ENCODE data around the gene COL20A1. TPM values are rescaled to one million over a fixed set of nuclear protein-coding genes. Genes with fewer than 3 reads are reported as not detected.

Gene COL20A1
- total and polyA plus RNA-seq, 4 donors = 0.09 to 0.15 TPM; not detected in 2

DNA sequence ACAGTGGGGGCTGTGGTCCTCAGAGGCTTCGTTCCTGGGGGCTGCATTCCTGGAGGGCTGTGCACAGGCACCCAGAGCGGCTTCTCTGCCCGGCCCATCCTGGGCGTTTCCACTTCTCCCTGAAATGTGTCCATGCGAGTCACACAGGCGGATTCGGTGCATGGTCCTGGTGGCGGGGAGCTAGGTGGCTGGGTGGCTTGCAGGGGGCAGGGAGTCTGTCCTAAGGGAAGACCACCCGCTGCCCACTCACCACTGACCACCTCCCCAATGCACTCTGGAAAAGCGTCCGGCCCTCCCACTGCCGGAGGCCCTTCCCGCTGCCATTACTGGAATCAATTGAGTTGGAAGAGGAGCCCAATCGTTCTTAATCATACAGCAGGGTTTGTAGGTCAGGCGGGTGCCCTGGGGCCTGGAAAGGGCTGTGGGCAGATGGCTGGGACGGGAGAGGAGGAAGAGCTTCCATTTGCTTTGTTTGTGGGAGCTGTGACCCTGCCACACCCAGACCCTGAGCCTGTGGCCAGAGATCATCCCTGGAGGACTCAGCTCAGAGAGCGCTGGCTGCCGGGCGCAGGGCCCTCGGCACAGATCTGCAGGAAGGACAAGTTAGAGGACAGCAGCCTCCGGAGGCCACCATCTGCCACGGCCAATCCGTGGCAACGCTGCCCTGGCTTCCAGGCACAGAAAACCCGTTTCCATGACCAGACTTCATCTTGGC lies 61.8 kb downstream of the COL20A1 start:
- H3K9me3 ChIP-seq (ENCODE audit: control insufficient read depth, low read length) = no peaks in the 10 kb centered on the region
- DNase-seq (no peak), ATAC-seq (ENCODE audit: low FRiP score) (no peak)
- no peak overlapping the region for H3K4me3 ChIP-seq (ENCODE audit: low read length in 2 of 2)
- no peaks in the 10 kb centered on the region for H3K4me1 ChIP-seq (ENCODE audit: control insufficient read depth in 1 of 2, insufficient read depth in 2 of 2, low read length in 2 of 2)
- 80 to 89% methylated on average over 25 of the region's 25 CpGs for WGBS, 2 donors
- H3K27ac ChIP-seq (ENCODE audit: low read depth in 1 of 2, low read length in 2 of 2) = no peak overlapping the region
- H3K27me3 ChIP-seq (ENCODE audit: control insufficient read depth in 1 of 2, insufficient read depth in 2 of 2, low read length in 1 of 2) = no peaks in the 10 kb centered on the region
- no peaks in the 10 kb centered on the region for H3K36me3 ChIP-seq (ENCODE audit: control insufficient read depth in 1 of 2, insufficient read depth in 2 of 2, low read length in 1 of 2)
- intact Hi-C loops (cut with DNase I) = no loop called here

- Histone ChIP-seq H3K36me3 (ENCODE audit: control insufficient read depth in 1 of 2, insufficient read depth in 2 of 2, low read length in 1 of 2) (no peaks in the 10 kb centered on the region), H3K27me3 (ENCODE audit: control insufficient read depth in 1 of 2, insufficient read depth in 2 of 2, low read length in 1 of 2) (no peaks in the 10 kb centered on the region), H3K27ac (ENCODE audit: low read depth in 1 of 2, low read length in 2 of 2) (no peak overlapping the region), H3K9me3 (ENCODE audit: control insufficient read depth, low read length) (no peaks in the 10 kb centered on the region), H3K4me3 (ENCODE audit: low read length in 2 of 2) (no peak overlapping the region), H3K4me1 (ENCODE audit: control insufficient read depth in 1 of 2, insufficient read depth in 2 of 2, low read length in 2 of 2) (no peaks in the 10 kb centered on the region)
- no peak for DNase-seq
- 89 to 90% methylated on average over 9 to 11 of the region's 11 CpGs for WGBS, 2 donors
- intact Hi-C loops (cut with DNase I) = no loop called here
- ATAC-seq (ENCODE audit: low FRiP score) = no peak
Observed at GRCh38 chr20:63355781-63356295, 62.9 kb downstream of the COL20A1 start.

- H3K9me3 ChIP-seq (ENCODE audit: control insufficient read depth, low read length) = no peaks in the 10 kb centered on the region
- H3K4me1 ChIP-seq (ENCODE audit: control insufficient read depth in 1 of 2, insufficient read depth in 2 of 2, low read length in 2 of 2) = no peaks in the 10 kb centered on the region
- H3K4me3 ChIP-seq (ENCODE audit: low read length in 2 of 2) = no peak overlapping the region
- ATAC-seq (ENCODE audit: low FRiP score) = no peak
- DNase-seq = no peak
- no peak overlapping the region for H3K27ac ChIP-seq (ENCODE audit: low read depth in 1 of 2, low read length in 2 of 2)
- WGBS, 2 donors = 87 to 89% methylated on average over 8 of the region's 8 CpGs
- no peaks in the 10 kb centered on the region for H3K36me3 ChIP-seq (ENCODE audit: control insufficient read depth in 1 of 2, insufficient read depth in 2 of 2, low read length in 1 of 2)
- intact Hi-C loops (cut with DNase I) = no loop called here
- H3K27me3 ChIP-seq (ENCODE audit: control insufficient read depth in 1 of 2, insufficient read depth in 2 of 2, low read length in 1 of 2) = no peaks in the 10 kb centered on the region
Observed at GRCh38 chr20:63356511-63356910, 63.5 kb downstream of the COL20A1 start.

GRCh38 chr20:63356931-63357879 lies 64.2 kb downstream of the COL20A1 start:
- Histone ChIP-seq H3K27me3 (ENCODE audit: control insufficient read depth in 1 of 2, insufficient read depth in 2 of 2, low read length in 1 of 2) (no peaks in the 10 kb centered on the region), H3K9me3 (ENCODE audit: control insufficient read depth, low read length) (no peaks in the 10 kb centered on the region), H3K4me1 (ENCODE audit: control insufficient read depth in 1 of 2, insufficient read depth in 2 of 2, low read length in 2 of 2) (no peaks in the 10 kb centered on the region), H3K4me3 (ENCODE audit: low read length in 2 of 2) (no peak overlapping the region), H3K36me3 (ENCODE audit: control insufficient read depth in 1 of 2, insufficient read depth in 2 of 2, low read length in 1 of 2) (no peaks in the 10 kb centered on the region), H3K27ac (ENCODE audit: low read depth in 1 of 2, low read length in 2 of 2) (no peak overlapping the region)
- no peak for ATAC-seq (ENCODE audit: low FRiP score)
- DNase-seq = no peak
- intact Hi-C loops (cut with DNase I) = no loop called here
- 77 to 78% methylated on average over 28 to 30 of the region's 30 CpGs for WGBS, 2 donors

DNA sequence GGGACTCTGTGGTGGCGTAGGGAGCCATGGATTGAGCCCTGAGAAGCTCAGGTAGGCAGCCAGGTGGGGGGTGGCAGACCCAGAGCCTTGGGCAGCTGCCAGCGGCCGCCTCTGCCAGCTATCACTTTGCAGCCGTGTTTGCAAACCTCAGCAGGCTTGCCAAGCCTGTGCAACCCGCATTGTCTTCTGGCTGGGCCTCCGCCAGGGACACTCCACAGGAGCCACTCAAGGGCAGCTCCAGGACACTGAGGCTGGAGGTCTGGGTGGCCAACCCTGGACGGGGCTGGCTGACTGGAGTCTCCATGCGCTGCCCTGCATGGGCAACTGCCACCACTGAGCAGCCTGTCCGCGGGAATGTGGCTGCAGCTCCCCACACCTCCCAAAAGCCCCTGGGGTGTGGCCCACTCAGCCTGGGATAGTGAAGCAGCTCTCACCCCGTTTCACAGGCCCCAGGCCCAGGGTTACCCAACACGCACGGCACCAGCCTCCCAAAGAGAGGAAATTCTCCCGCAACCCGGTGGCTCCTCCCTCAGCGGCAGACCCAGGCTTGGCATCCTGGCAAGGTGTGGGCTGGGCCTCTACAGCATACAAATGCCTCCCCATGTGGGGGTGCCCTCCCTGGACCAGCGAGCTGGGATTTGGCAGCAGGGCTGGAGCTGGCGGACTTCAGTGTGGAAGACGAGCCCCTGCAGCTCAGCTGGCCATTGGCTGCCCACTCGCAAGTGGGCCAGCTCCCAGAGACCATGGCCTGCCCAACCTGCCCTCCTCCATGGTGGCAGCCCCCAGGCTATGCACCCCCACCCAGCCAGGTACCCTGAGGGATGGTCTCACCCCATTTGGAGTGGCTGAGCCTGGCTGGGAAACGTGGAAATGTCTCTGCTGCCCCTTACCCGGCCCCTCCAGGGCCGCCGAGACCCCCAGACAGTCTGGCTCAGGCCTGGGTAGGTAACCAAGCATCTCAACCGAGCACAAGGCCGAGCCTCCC lies 65.2 kb downstream of the COL20A1 start:
- Histone ChIP-seq H3K4me1 (ENCODE audit: control insufficient read depth in 1 of 2, insufficient read depth in 2 of 2, low read length in 2 of 2) (no peaks in the 10 kb centered on the region), H3K27me3 (ENCODE audit: control insufficient read depth in 1 of 2, insufficient read depth in 2 of 2, low read length in 1 of 2) (no peaks in the 10 kb centered on the region), H3K36me3 (ENCODE audit: control insufficient read depth in 1 of 2, insufficient read depth in 2 of 2, low read length in 1 of 2) (no peaks in the 10 kb centered on the region), H3K27ac (ENCODE audit: low read depth in 1 of 2, low read length in 2 of 2) (no peak overlapping the region), H3K9me3 (ENCODE audit: control insufficient read depth, low read length) (no peaks in the 10 kb centered on the region), H3K4me3 (ENCODE audit: low read length in 2 of 2) (no peak overlapping the region)
- ATAC-seq (ENCODE audit: low FRiP score) = no peak
- 72 to 73% methylated on average over 26 of the region's 26 CpGs for WGBS, 2 donors
- intact Hi-C loops (cut with DNase I) = no loop called here
- DNase-seq = no peak

DNA sequence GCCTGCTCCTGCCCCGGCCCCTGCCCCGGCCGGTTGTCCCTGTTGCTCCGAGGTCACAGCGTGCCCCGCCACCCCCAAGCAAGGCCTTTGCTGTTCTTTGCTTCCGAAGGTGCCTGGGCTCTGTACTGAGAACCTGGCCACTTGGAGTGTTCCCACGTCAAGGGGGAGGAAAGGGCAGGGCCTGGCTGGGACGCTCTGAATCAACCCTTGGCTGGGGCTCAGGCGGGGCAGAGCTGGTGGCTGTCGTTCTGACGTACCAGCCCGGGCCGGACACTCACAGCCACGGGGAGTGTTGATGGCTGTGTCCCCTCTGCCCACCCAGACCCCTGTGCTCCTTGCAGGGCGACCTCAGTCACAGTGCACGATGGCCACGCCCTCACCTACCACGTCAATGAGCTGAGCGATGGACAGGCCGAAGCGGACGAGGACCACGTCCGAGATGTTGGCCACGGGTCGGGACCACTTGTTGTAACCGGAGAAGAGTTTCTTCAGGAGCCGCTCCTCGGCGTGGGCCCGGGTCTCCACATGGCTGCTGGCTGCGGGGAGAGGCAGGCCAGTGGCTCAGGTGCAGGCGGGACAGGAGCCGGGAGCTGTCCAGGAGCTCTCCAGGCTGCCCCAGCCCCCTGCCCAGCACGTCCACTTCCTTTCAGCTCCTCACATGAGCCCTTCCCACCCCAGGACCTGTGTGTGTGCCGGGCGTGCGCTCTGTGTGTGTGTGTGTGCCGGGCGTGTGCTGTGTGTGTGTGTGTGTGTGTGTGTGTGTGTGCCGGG lies 66.4 kb downstream of the COL20A1 start:
- WGBS, 2 donors = 76 to 77% methylated on average over 42 of the region's 42 CpGs

DNA sequence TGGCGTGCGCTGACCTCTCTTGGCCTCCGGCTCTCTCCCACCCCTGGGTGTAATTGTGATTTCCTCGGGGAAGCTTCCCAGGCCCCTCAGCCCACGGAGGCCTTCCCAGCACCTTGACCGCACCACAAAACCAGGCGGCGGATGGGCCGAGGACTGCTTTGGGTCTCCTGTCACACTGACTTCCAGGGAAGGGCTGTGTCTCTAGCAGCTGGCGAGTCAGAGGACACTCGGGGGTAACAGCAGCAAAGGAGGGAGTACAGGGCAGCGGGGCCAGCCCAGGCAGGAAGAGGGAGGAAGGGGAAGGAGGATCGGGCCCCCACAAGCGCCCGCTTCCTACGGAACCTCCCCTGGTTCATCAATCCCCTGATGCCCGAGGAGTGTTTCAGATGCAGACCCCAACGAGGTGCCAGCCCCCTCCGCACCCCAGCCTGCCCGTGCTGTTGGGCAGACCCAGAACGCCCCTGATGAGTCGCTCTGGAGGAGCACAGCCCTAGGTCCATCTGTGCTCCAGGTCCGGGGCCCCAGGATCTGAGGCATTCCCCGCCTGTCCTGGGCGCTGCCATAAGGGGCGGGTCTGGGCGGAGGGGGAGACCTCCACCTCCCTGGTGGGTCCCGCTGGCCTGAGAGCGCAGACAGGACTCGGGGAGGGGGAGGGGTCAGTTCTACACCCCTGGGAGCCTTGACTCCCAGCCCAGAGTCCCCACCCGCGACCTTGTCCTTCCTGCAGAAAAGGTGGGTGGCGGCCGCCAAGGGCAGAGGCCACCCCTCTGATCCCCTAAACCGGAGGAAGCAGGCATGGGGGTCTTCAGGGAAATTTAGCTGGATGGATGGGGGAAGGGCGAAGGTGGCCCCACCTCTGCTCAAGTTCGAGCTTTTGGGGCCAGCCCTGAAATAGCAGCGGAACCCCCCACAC lies 67.2 kb downstream of the COL20A1 start:
- intact Hi-C loops (cut with DNase I) = no loop called here
- Histone ChIP-seq H3K27me3 (ENCODE audit: control insufficient read depth in 1 of 2, insufficient read depth in 2 of 2, low read length in 1 of 2) (no peaks in the 10 kb centered on the region), H3K27ac (ENCODE audit: low read depth in 1 of 2, low read length in 2 of 2) (no peak overlapping the region), H3K4me3 (ENCODE audit: low read length in 2 of 2) (no peak overlapping the region), H3K36me3 (ENCODE audit: control insufficient read depth in 1 of 2, insufficient read depth in 2 of 2, low read length in 1 of 2) (no peaks in the 10 kb centered on the region), H3K4me1 (ENCODE audit: control insufficient read depth in 1 of 2, insufficient read depth in 2 of 2, low read length in 2 of 2) (no peaks in the 10 kb centered on the region), H3K9me3 (ENCODE audit: control insufficient read depth, low read length) (no peaks in the 10 kb centered on the region)
- no peak for ATAC-seq (ENCODE audit: low FRiP score)
- DNase-seq = no peak
- 21 to 22% methylated on average over 28 to 38 of the region's 38 CpGs for WGBS, 2 donors

More for the DNA sequence above, 66.4 kb downstream of the COL20A1 start:
- Histone ChIP-seq H3K27me3 (ENCODE audit: control insufficient read depth in 1 of 2, insufficient read depth in 2 of 2, low read length in 1 of 2) (no peaks in the 10 kb centered on the region), H3K4me1 (ENCODE audit: control insufficient read depth in 1 of 2, insufficient read depth in 2 of 2, low read length in 2 of 2) (no peaks in the 10 kb centered on the region), H3K36me3 (ENCODE audit: control insufficient read depth in 1 of 2, insufficient read depth in 2 of 2, low read length in 1 of 2) (no peaks in the 10 kb centered on the region), H3K4me3 (ENCODE audit: low read length in 2 of 2) (no peak overlapping the region), H3K27ac (ENCODE audit: low read depth in 1 of 2, low read length in 2 of 2) (no peak overlapping the region), H3K9me3 (ENCODE audit: control insufficient read depth, low read length) (no peaks in the 10 kb centered on the region)
- DNase-seq (no peak), ATAC-seq (ENCODE audit: low FRiP score) (no peak)
- intact Hi-C loops (cut with DNase I) = no loop called here
